Smooth muscle cell (in vitro differentiated cells): Measurements from ENCODE around the gene NPIPB8. TPM values are rescaled to one million over a fixed set of nuclear protein-coding genes. Genes with fewer than 3 reads are reported as not detected.
A peak's percentile ranks its signal among the peaks of the same experiment; 100 is the strongest.
"Not testable (repeated sequence)": the region's sequence is repeated elsewhere in the genome, so short reads cannot be mapped to it uniquely, and the experiment has no call there.

Source experiments
- DNase-seq: peaks from one replicate; lab custom pipeline; 2025; ENCODE audit not compliant: unreplicated experiment; lab: John Stamatoyannopoulos, UW
- H2AFZ ChIP-seq: fragments of 200-600 bp; sonication (generic); 2 replicates; pipeline ENCODE4 v1.6.0; 2016; ENCODE audit warnings: antibody characterized with exemption, low read depth, mild to moderate bottlenecking
- H3F3A ChIP-seq: fragments of 200-600 bp; sonication (generic); 2 replicates; pipeline ENCODE4 v1.6.0; 2017; ENCODE audit warnings: antibody characterized with exemption, low read depth
- H3K27ac ChIP-seq: fragments of 200-600 bp; sonication (generic); 2 replicates; pipeline ENCODE4 v1.5.1; 2016; ENCODE audit warnings: low read depth, mild to moderate bottlenecking
- H3K27me3 ChIP-seq: fragments of 200-600 bp; sonication (generic); 2 replicates; pipeline ENCODE4 v1.6.1; 2016; ENCODE audit warnings: low read depth, mild to moderate bottlenecking
- H3K36me3 ChIP-seq: fragments of 200-600 bp; sonication (generic); 2 replicates; pipeline ENCODE4 v1.5.1; 2016; ENCODE audit warnings: low read depth
- H3K4me1 ChIP-seq: fragments of 200-600 bp; sonication (generic); 2 replicates; pipeline ENCODE4 v1.5.1; 2016; ENCODE audit warnings: low read depth
- H3K4me2 ChIP-seq: fragments of 200-600 bp; sonication (generic); 2 replicates; pipeline ENCODE4 v1.6.0; 2016; ENCODE audit warnings: mild to moderate bottlenecking
- H3K4me3 ChIP-seq: fragments of 200-600 bp; sonication (generic); 2 replicates; pipeline ENCODE4 v1.5.1; 2016; ENCODE audit warnings: mild to moderate bottlenecking
- H3K79me2 ChIP-seq: fragments of 200-600 bp; sonication (generic); 2 replicates; pipeline ENCODE4 v1.6.0; 2016; ENCODE audit warnings: low read depth, mild to moderate bottlenecking
- H3K9ac ChIP-seq: fragments of 200-600 bp; sonication (generic); 2 replicates; pipeline ENCODE4 v1.6.0; 2016; ENCODE audit warnings: low read depth
- H3K9me3 ChIP-seq: fragments of 200-600 bp; sonication (generic); replicated peaks from 2 replicates; pipeline ENCODE4 v1.5.1; 2016; ENCODE audit warnings: low read depth
- H4K20me1 ChIP-seq: fragments of 200-600 bp; sonication (generic); 2 replicates; pipeline ENCODE4 v1.6.0; 2016; ENCODE audit warnings: low read depth
- WGBS: methylation state at CpG from one replicate; pipeline ENCODE4 v1.1.7; 2016; ENCODE audit warnings: low lambda C conversion rate; 5-methylcytosine and 5-hydroxymethylcytosine counted together
- polyA plus RNA-seq: library from polyadenylated mRNA; unstranded; fragments of >200 nt; fragmentation: Nextera tagmentation; extraction: Ambion mirVana; gene quantifications from 2 replicates; pipeline ENCODE4 v1.2.1, GENCODE V29; 2016
- total RNA-seq: library from RNA; depleted of rRNA; stranded (reverse); fragments of >200 nt; gene quantifications from 2 replicates; pipeline ENCODE4 v1.2.3, GENCODE V29; 2014
- TF ChIP-seq, protein P1 (sequence below): fragments of 200-600 bp; sonication (generic); IDR thresholded peaks from 2 replicates; pipeline ENCODE4 v1.5.1; 2017; ENCODE audit warnings: borderline replicate concordance, mild to moderate bottlenecking, antibody characterized with exemption; ENCODE audit not compliant: insufficient read depth, poor library complexity, severe bottlenecking

Gene NPIPB8
- total and polyA plus RNA-seq, 2 experiments from 2014 or later = 0.58 TPM; not detected in 1

- H3K36me3 ChIP-seq = no peaks in the 10 kb centered on the region
- H3K9ac ChIP-seq = no peak overlapping the region
- no peak overlapping the region for H3K27ac ChIP-seq
- H3F3A ChIP-seq = no peaks in the 10 kb centered on the region
- H3K9me3 ChIP-seq = no peaks in the 10 kb centered on the region
- no peak overlapping the region for H2AFZ ChIP-seq
- no peak overlapping the region for H3K4me3 ChIP-seq
- no peaks in the 10 kb centered on the region for H3K4me1 ChIP-seq
- H4K20me1 ChIP-seq = no peaks in the 10 kb centered on the region
- TF ChIP-seq, protein P1, sequence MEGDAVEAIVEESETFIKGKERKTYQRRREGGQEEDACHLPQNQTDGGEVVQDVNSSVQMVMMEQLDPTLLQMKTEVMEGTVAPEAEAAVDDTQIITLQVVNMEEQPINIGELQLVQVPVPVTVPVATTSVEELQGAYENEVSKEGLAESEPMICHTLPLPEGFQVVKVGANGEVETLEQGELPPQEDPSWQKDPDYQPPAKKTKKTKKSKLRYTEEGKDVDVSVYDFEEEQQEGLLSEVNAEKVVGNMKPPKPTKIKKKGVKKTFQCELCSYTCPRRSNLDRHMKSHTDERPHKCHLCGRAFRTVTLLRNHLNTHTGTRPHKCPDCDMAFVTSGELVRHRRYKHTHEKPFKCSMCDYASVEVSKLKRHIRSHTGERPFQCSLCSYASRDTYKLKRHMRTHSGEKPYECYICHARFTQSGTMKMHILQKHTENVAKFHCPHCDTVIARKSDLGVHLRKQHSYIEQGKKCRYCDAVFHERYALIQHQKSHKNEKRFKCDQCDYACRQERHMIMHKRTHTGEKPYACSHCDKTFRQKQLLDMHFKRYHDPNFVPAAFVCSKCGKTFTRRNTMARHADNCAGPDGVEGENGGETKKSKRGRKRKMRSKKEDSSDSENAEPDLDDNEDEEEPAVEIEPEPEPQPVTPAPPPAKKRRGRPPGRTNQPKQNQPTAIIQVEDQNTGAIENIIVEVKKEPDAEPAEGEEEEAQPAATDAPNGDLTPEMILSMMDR = no peak
- no peak for DNase-seq
- no peak overlapping the region for H3K4me2 ChIP-seq
- no peaks in the 10 kb centered on the region for H3K27me3 ChIP-seq
- no peaks in the 10 kb centered on the region for H3K79me2 ChIP-seq
- WGBS = 48% methylated on average over 7 of the region's 7 CpGs
Observed at GRCh38 chr16:28621481-28622155, 16.2 kb upstream of the NPIPB8 start.

DNA sequence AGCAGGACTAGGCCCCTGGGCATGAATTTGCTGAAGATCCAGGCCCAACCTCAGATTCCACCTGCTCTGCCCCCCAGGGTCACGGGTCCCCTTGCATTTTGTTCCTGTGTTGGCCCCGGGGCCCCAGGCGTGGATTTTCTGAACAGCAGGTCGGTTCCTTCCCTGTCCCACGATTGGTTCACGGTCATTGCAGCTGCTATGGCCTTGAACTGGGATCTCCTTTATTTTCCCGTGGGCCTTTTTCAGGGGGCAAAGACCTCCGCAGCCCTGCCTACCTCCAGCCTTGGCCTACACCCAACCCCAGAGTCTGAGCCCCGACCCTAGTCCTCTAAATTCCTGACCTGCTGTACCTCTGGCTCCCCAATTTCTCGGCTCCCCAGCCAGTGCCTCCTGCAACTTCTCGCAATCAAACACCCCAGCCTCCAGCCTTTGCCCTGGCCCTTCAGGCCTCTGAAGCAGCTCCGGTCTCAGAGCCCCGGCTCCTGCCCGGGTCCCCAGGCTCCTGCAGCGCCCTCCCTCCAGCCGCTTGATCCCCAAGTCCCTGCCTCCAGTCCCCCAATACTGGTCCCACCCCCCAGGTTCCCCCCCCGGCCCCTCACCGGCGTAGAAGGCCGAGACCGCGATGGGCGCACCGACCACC is 15.2 kb upstream of the NPIPB8 start:
- 94% methylated on average over 23 of the region's 24 CpGs for WGBS
- H3K4me2 ChIP-seq, H3K36me3 ChIP-seq, H3K9ac ChIP-seq, H3F3A ChIP-seq, H3K27me3 ChIP-seq, H3K9me3 ChIP-seq, DNase-seq, H4K20me1 ChIP-seq, H3K79me2 ChIP-seq, H3K4me1 ChIP-seq, H3K4me3 ChIP-seq, H2AFZ ChIP-seq, H3K27ac ChIP-seq: not testable (repeated sequence)

DNA sequence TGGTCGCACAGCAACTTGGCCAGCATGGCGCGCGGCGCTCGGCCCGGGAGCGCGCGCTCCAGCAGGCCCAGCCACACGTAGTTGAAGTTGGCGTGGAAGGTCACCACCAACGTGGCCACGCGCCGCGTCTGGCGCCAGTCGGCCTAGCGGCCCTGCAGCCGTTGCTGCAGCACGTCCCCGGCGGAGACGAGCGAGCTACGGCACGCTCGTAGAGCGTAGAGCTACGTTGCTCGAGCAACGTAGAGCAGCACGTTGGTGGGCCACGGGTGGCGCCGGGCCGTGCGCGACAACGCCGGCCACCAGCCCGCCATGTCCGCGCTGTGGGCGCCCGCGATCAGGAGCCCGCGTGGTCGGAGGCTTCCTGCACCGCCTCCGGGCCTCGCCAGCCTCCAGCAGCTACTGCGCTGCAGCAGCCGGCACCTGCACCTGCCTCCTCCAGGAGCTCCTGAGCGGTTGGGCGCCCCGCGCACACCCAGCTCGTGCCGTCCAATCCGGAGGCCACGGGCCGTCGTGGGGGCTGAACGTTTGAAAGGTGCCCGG is 14.6 kb upstream of the NPIPB8 start:
- H3K27me3 ChIP-seq = no peaks in the 10 kb centered on the region
- H2AFZ ChIP-seq = no peak overlapping the region
- H3K9me3 ChIP-seq = no peaks in the 10 kb centered on the region
- no peaks in the 10 kb centered on the region for H4K20me1 ChIP-seq
- H3K4me3 ChIP-seq = no peak overlapping the region
- no peak overlapping the region for H3K27ac ChIP-seq
- H3K4me1 ChIP-seq = no peaks in the 10 kb centered on the region
- no peak overlapping the region for H3K9ac ChIP-seq
- H3F3A ChIP-seq = no peaks in the 10 kb centered on the region
- TF ChIP-seq, protein P1 = no peak
- H3K4me2 ChIP-seq = no peak overlapping the region
- no peaks in the 10 kb centered on the region for H3K36me3 ChIP-seq
- no peak for DNase-seq
- 98% methylated on average over 56 of the region's 68 CpGs for WGBS
- H3K79me2 ChIP-seq = no peaks in the 10 kb centered on the region

- H3K36me3 ChIP-seq, H3F3A ChIP-seq, H3K4me1 ChIP-seq, H3K9me3 ChIP-seq, H3K9ac ChIP-seq, H3K4me3 ChIP-seq, H4K20me1 ChIP-seq, DNase-seq, H3K27ac ChIP-seq, H3K27me3 ChIP-seq, H2AFZ ChIP-seq, H3K79me2 ChIP-seq, H3K4me2 ChIP-seq: not testable (repeated sequence)
- 86% methylated on average over 5 of the region's 5 CpGs for WGBS
Observed at GRCh38 chr16:28630905-28631304, 7.0 kb upstream of the NPIPB8 start.

- not testable (repeated sequence) for H3K27me3 ChIP-seq, H3K9ac ChIP-seq
Observed at GRCh38 chr16:28636093-28636823, 1.6 kb upstream of the NPIPB8 start.

GRCh38 chr16:28638359-28638758 is 494 bp downstream of the NPIPB8 start:
- not testable (repeated sequence) for H3K9ac ChIP-seq, H3F3A ChIP-seq, H3K9me3 ChIP-seq, H2AFZ ChIP-seq, H3K4me3 ChIP-seq, H3K4me2 ChIP-seq, H3K27ac ChIP-seq, H3K36me3 ChIP-seq, H3K27me3 ChIP-seq, DNase-seq, H3K4me1 ChIP-seq, H3K79me2 ChIP-seq, H4K20me1 ChIP-seq
- 85% methylated on average over 4 of the region's 5 CpGs for WGBS

More at GRCh38 chr16:28636093-28636823, 1.6 kb upstream of the NPIPB8 start:
- not testable (repeated sequence) for H2AFZ ChIP-seq, H3K9me3 ChIP-seq, H3K4me3 ChIP-seq, H3F3A ChIP-seq, H3K79me2 ChIP-seq, H3K36me3 ChIP-seq, DNase-seq, H4K20me1 ChIP-seq, H3K4me2 ChIP-seq, H3K4me1 ChIP-seq
- peak overlapping the region; percentile 55 for H3K27ac ChIP-seq
- WGBS = 17% methylated on average over 5 of the region's 5 CpGs

- H3K4me1 ChIP-seq, H3K9ac ChIP-seq, H3K36me3 ChIP-seq, H3K79me2 ChIP-seq, H3F3A ChIP-seq, H3K9me3 ChIP-seq, H3K27me3 ChIP-seq, H3K4me3 ChIP-seq, H2AFZ ChIP-seq, H4K20me1 ChIP-seq, H3K27ac ChIP-seq, H3K4me2 ChIP-seq, DNase-seq: not testable (repeated sequence)
- WGBS = 82% methylated on average over 2 of the region's 2 CpGs
Observed at GRCh38 chr16:28639959-28640358, 2.1 kb downstream of the NPIPB8 start.
